Heart left ventricle (tissue), 13 donors: Measurements from ENCODE around the gene ENOX2.

Source experiments
- CTCF ChIP-seq, 12 donors: fragments of 200-600 bp; sonication (generic) in 4 of 12; IDR thresholded peaks; one replicate each; pipeline versions ENCODE4 v1.5.0 to v1.8.0; 2018 to 2022; ENCODE audit warnings: antibody characterized with exemption in 12 of 12, mild to moderate bottlenecking in 5 of 12
- POLR2A ChIP-seq, 2 donors: fragments of 450-650 bp; IDR thresholded peaks; one replicate each; pipeline ENCODE4 v1.6.1; 2017; ENCODE audit warnings: antibody characterized with exemption in 2 of 2, mild to moderate bottlenecking in 2 of 2, moderate library complexity in 2 of 2
- donor health status: ischemic (EF 13 %, LVEDD 7.1; RV severe dilation, severe dysfunction).
- donor health status: DM: no; HTN: yes; CAD: no.
- donor health status: DM: no; HTN: no; CAD: no.
- donor health status: ischemic (EF 25% LVEDD 6.9; RV normal size, moderate dysfunction).
- donor health status: ischemic (EF 25% LVEDD 5.7; RV mildly dilated, moderate dysfunction).
- donor health status: ischemic (EF 35%, LVEDD 5.7; RV mildly dilated, moderate dysfunction).
- donor health status: nonischemic (EF 11% LVEDD 7.7; RV severe dilation, severe dysfunction).
- donor health status: DM: yes; HTN: yes; CAD: no.
- donor health status: PGD.
- donor health status: ischemic (EF 29% LVEDD 5.4; RV normal size, mild dysfunction).
- donor health status: nonischemic (EF 23%, LVEDD 6.1; RV moderate dilation, normal function).

GRCh38 chrX:130700629-130701028, 202.4 kb downstream of the ENOX2 start:
- no peak for TF ChIP-seq POLR2A (IDR thresholded peaks at IDR 0.05)
- no peak for TF ChIP-seq CTCF (IDR thresholded peaks at IDR 0.05)
